ENCODE data around the gene MAP3K9.

DNA sequence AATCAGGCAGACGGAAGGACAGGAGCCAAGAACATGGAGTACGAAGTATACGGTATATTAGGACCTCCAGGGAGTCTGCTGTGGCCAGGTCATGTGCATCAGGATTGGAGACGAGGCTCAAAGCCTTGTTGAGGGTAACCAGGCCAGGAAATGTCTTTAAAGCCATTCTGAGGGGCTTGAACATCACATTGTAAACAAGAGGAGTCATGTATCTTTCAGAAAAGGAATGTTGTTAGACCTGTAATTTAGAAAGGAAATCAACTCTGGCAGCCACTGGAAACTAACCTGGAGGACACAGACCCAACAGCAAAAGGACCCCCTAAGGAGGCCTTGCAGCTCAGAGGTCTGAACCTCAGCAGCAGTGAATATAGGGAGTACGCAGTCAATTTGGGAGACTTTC, 7.5 kb downstream of the MAP3K9 start:
- TF ChIP-seq CTCF (IDR thresholded peaks at IDR 0.05) (no peak), POLR2AphosphoS5 (IDR thresholded peaks at IDR 0.05; ENCODE audit: low read depth, low read length) (no peak), TCF7L2 (IDR thresholded peaks at IDR 0.05; ENCODE audit: low read depth, low read length) (no peak)

Measured in Panc1 (cell line).